ENCODE measurements around the gene KDF1.

DNA sequence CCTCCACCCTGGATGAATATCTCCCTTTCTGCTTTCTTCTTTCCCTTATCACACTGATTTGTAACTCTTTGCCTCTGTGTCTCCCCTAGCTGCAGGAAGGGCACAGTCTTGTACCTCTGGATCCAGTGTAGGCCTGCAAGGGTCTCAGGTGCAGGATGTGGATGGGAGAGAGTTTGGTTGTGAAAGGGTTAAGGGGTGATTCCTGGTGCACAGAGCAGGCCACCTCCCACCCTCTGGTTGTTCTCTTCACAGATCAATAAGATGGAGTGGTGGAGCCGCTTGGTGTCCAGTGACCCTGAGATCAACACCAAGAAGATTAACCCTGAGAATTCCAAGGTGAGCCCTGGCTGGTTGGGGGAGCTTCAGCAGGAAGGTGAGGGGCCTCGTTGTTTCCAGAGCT is 15.1 kb downstream of the KDF1 start:
- TF ChIP-seq CTCF (IDR thresholded peaks at IDR 0.05) (no peak), POLR2AphosphoS5 (IDR thresholded peaks at IDR 0.05) (no peak)

All from gastroesophageal sphincter (tissue), 3 donors.